HG02970 (cell line): ENCODE data around the gene DDOST.

Experiments used
- ATAC-seq: cut with Tn5 transposase; IDR thresholded peaks from one replicate; pipeline ENCODE4 v1.9.1; 2021; ENCODE audit warnings: mild to moderate bottlenecking, moderate library complexity, moderate number of reproducible peaks; ENCODE audit not compliant: unreplicated experiment, low FRiP score

The DDOST gene

GRCh38 chr1:20661207-20662109 is at the start of gene DDOST:
Gene DDOST, minus strand, starts transcription at chr1:20661369. Its CDS starts 19 bp downstream, at chr1:20661350.
- ATAC-seq, result peak; percentile 96

- ATAC-seq, result no peak
Observed at GRCh38 chr1:20710469-20711284, 49.5 kb upstream of the DDOST start.

GRCh38 chr1:20709868-20710267 is 48.7 kb upstream of the DDOST start:
- ATAC-seq, result no peak

- ATAC-seq, result no peak
Observed at GRCh38 chr1:20708891-20709290, 47.7 kb upstream of the DDOST start.

- ATAC-seq, result no peak
Observed at GRCh38 chr1:20708057-20708456, 46.9 kb upstream of the DDOST start.

GRCh38 chr1:20706841-20707240 is 45.7 kb upstream of the DDOST start:
- ATAC-seq, result no peak

GRCh38 chr1:20705203-20705755 is 44.1 kb upstream of the DDOST start:
- ATAC-seq, result no peak

- no peak for ATAC-seq
Observed at GRCh38 chr1:20704390-20705202, 43.4 kb upstream of the DDOST start.

- ATAC-seq, result no peak
Observed at GRCh38 chr1:20703124-20703756, 42.1 kb upstream of the DDOST start.

GRCh38 chr1:20702416-20702815 is 41.2 kb upstream of the DDOST start:
- ATAC-seq, result no peak

GRCh38 chr1:20701847-20702246 is 40.7 kb upstream of the DDOST start:
- no peak for ATAC-seq

- no peak for ATAC-seq
Observed at GRCh38 chr1:20701446-20701845, 40.3 kb upstream of the DDOST start.

- ATAC-seq, result no peak
Observed at GRCh38 chr1:20700636-20701215, 39.6 kb upstream of the DDOST start.

GRCh38 chr1:20699558-20699957 is 38.4 kb upstream of the DDOST start:
- ATAC-seq, result no peak

GRCh38 chr1:20698195-20698910 is 37.2 kb upstream of the DDOST start:
- no peak for ATAC-seq

GRCh38 chr1:20697563-20697962 is 36.4 kb upstream of the DDOST start:
- ATAC-seq, result no peak

- peak; percentile 51 for ATAC-seq
Observed at GRCh38 chr1:20696397-20697333, 35.5 kb upstream of the DDOST start.

- ATAC-seq, result no peak
Observed at GRCh38 chr1:20695515-20695914, 34.3 kb upstream of the DDOST start.
